H7 (cell line): ENCODE results near the gene HYOU1. TPM values are rescaled to one million over a fixed set of nuclear protein-coding genes. Genes with fewer than 3 reads are reported as not detected.
"Not testable (repeated sequence)": the region's sequence is repeated elsewhere in the genome, so short reads cannot be mapped to it uniquely, and the experiment has no call there.

Experiments used
- DNase-seq: peaks from one replicate; pipeline ENCODE4 v3.0.0; 2012
- H3K27me3 ChIP-seq: 2 replicates; pipeline ENCODE4 v1.6.0; 2011; ENCODE audit warnings: mild to moderate bottlenecking, low read length; ENCODE audit not compliant: control insufficient read depth, insufficient read depth
- H3K36me3 ChIP-seq: replicated peaks from 2 replicates; pipeline ENCODE4 v1.5.1; 2011; ENCODE audit warnings: low read length; ENCODE audit not compliant: control insufficient read depth, insufficient read depth
- H3K4me3 ChIP-seq: 2 replicates; pipeline ENCODE4 v1.5.1; 2011; ENCODE audit warnings: low read depth, mild to moderate bottlenecking, control low read depth, low read length, moderate library complexity; ENCODE audit not compliant: insufficient read depth
- total RNA-seq: library from RNA; depleted of rRNA; stranded (reverse); fragments of >200 nt; shearing (Covaris generic); gene quantifications from 2 replicates; pipeline ENCODE4 v1.2.3, GENCODE V29; 2014

The HYOU1 gene
- total RNA-seq, 1 experiment from 2014 or later = 200 TPM

- Histone ChIP-seq H3K36me3 (peaks cover 37% of the 10 kb centered on the region), H3K4me3 (no peak overlapping the region), H3K27me3 (no peaks in the 10 kb centered on the region)
- peak; percentile 78 for DNase-seq
Measured at GRCh38 chr11:119044708-119045107, 12.3 kb downstream of the HYOU1 start.

DNA sequence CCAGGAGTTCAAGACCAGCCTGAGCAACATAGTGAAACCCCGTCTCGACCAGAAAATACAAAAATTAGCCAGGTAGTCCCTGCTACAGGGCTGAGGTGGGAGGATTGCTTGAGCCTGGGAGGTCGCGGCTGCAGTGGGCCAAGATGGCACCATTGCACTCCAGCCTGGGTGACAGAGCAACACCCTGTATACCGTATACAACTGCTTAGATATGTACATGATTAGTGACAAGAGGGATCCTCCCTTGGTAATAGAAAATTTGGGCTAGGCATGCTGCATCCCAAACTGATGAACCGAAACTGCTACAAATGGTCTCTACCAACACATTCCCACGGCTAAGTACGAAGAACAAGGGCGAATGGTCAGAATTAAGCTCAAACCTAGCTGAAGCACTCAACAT lies 14.1 kb downstream of the HYOU1 start:
- H3K36me3 ChIP-seq = peaks cover 21% of the 10 kb centered on the region
- no peak for DNase-seq
- H3K4me3 ChIP-seq = no peak overlapping the region
- H3K27me3 ChIP-seq = no peaks in the 10 kb centered on the region

- no peaks in the 10 kb centered on the region for H3K27me3 ChIP-seq
- H3K36me3 ChIP-seq = peaks cover 14% of the 10 kb centered on the region
- no peak for DNase-seq
- H3K4me3 ChIP-seq = no peak overlapping the region
Measured at GRCh38 chr11:119041821-119042514, 15.0 kb downstream of the HYOU1 start.

DNA sequence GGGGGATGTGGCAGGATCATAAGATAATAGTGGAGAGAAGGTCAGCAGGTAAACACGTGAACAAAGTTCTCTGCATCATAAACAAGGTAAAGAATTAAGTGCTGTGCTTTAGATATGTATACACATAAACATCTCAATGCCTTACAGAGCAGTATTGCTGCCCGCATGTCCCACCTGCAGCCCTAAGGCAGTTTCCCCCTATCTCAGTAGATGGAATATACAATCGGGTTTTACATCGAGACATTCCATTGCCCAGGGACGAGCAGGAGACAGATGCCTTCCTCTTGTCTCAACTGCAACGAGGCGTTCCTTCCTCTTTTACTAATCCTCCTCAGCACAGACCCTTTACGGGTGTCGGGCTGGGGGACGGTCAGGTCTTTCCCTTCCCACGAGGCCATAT lies 17.5 kb downstream of the HYOU1 start:
- not testable (repeated sequence) for H3K36me3 ChIP-seq

GRCh38 chr11:119038884-119039283 lies 18.1 kb downstream of the HYOU1 start:
- Histone ChIP-seq H3K27me3 (no peaks in the 10 kb centered on the region), H3K4me3 (no peak overlapping the region)

More for the DNA sequence above, 17.5 kb downstream of the HYOU1 start:
- H3K27me3 ChIP-seq, H3K4me3 ChIP-seq, DNase-seq: not testable (repeated sequence)

GRCh38 chr11:119034813-119035212 lies 22.2 kb downstream of the HYOU1 start:
- no peak overlapping the region for H3K4me3 ChIP-seq
- H3K36me3 ChIP-seq = no peaks in the 10 kb centered on the region
- DNase-seq = no peak
- H3K27me3 ChIP-seq = no peaks in the 10 kb centered on the region

More at GRCh38 chr11:119038884-119039283, 18.1 kb downstream of the HYOU1 start:
- H3K36me3 ChIP-seq = no peaks in the 10 kb centered on the region
- DNase-seq = no peak

DNA sequence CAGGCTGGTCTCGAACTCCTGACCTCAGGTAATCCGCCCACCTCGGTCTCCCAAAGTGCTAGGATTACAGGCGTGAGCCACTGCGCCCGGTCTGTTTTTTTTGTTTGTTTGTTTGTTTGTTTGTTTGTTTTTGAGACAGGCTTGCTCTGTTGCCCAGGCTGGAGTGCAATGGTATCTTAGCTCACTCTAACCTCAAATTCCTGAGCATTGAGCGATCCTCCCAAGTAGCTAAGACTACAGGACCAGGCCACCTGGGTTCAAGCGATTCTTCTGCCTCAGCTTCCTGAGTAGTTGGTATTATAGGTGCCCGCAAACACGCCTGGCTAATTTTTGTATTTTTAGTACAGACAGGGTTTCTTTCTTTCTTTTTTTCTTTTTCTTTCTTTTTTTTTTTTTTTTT lies 23.6 kb downstream of the HYOU1 start:
- not testable (repeated sequence) for DNase-seq, H3K36me3 ChIP-seq, H3K4me3 ChIP-seq, H3K27me3 ChIP-seq

DNA sequence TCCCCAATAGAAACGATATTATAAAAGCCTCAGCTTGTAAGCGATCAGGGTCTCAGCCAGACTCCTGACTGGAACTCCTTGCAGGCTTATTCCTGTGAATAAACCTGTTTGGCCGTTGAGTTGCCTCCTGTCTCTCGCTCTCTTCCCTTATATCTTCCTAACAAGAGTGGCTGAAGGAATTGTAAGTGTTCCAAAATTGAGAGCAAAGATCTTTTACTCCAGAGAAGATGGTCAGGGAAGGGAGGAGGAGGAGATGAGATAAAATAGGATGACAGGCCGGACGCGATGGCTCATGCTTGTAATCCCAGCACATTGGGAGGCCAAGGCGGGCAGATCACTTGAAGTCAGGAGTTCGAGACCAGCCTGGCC lies 25.1 kb downstream of the HYOU1 start:
- DNase-seq = no peak
- Histone ChIP-seq H3K4me3 (no peak overlapping the region), H3K36me3 (peaks cover 22% of the 10 kb centered on the region), H3K27me3 (no peaks in the 10 kb centered on the region)

DNA sequence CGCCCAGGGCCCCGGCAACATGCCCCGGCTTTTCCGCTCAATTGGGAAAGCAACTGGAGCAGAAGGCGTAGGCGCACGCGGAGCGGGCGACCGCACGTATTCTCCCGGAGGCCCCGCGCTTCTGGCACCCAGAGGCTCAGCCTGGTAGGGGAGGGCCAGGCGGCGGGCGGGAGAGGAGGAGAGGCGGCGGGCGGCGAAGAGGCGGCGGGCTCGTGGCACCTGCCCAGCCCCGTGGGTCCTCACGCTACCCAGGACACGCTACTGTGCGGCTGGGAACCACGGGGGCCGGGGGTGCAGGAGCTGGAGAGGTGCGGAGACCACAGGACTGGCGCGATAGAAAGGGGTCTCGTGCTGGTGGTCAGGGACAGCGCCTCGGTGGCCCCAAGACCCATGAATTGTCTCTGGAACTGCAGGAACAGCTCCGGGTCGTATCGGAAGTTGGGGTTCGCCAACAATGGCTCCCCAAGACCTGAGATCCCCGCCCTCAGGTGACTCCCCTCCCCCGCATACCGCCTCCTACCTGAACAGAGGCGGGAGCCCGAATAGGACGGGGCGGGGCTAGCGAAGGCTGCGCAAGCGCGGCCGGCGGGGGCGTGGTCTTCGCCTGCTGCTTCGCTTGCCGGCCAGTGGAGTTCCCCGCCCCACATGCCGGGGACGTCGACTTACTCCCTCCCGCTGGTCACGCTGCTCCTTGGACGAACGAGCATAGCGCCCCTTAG lies 26.5 kb downstream of the HYOU1 start, which contains the start of gene SLC37A4:
TSS of gene SLC37A4 (minus strand) at position 549 of the 719 bp plus-strand sequence.
- Histone ChIP-seq H3K27me3 (no peaks in the 10 kb centered on the region), H3K36me3 (peaks cover 31% of the 10 kb centered on the region), H3K4me3 (peak within 1 kb of the TSS; percentile 96)
- peak; percentile 99 for DNase-seq

DNA sequence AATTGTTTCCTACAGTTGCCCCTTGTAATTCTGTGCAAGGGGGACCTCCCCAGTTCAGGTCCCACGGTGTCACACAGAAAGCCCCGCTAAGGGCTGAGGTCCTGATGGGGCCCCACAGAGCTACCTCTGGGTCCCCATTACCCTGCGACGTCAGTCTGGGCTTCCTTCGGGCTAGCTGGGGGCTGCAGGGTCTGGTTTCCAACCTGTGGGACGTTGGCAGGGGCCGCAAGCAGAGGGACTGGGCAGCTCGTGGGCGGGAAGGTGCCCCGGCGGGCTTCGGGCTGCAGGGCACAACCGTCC lies 27.0 kb downstream of the HYOU1 start:
- peak overlapping the region; percentile 96 for H3K4me3 ChIP-seq
- DNase-seq = no peak
- H3K27me3 ChIP-seq = no peaks in the 10 kb centered on the region

GRCh38 chr11:119029340-119030028 lies 27.5 kb downstream of the HYOU1 start:
- no peaks in the 10 kb centered on the region for H3K27me3 ChIP-seq
- peaks cover 39% of the 10 kb centered on the region for H3K36me3 ChIP-seq
- DNase-seq = peak; percentile 52
- H3K4me3 ChIP-seq = peak overlapping the region; percentile 96

More for the DNA sequence above, 27.0 kb downstream of the HYOU1 start:
- H3K36me3 ChIP-seq = peaks cover 35% of the 10 kb centered on the region

DNA sequence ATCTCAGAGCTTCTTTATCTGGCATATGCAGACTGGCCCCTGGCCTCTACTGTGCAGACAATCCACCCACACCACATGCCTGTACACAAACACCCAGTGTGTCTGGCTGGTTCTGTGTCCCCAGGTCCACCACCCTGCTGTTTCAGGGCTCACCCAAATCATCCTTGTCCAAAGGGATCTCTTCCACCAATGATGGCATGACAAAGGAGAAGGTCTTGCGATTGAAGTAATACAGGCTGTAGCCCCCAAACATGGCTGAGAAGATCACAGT lies 28.0 kb downstream of the HYOU1 start:
- Histone ChIP-seq H3K36me3 (peaks cover 41% of the 10 kb centered on the region), H3K27me3 (no peaks in the 10 kb centered on the region), H3K4me3 (peak overlapping the region; percentile 96; the same call in 1 of the 2 replicates)
- DNase-seq = no peak

GRCh38 chr11:119028346-119029068 lies 28.5 kb downstream of the HYOU1 start:
- peaks cover 46% of the 10 kb centered on the region for H3K36me3 ChIP-seq
- no peak overlapping the region; the same call in 1 of the 2 replicates for H3K4me3 ChIP-seq
- peak; percentile 17 for DNase-seq
- no peaks in the 10 kb centered on the region for H3K27me3 ChIP-seq

GRCh38 chr11:119027561-119028345 lies 29.3 kb downstream of the HYOU1 start:
- peaks cover 52% of the 10 kb centered on the region for H3K36me3 ChIP-seq
- H3K27me3 ChIP-seq = no peaks in the 10 kb centered on the region
- no peak overlapping the region for H3K4me3 ChIP-seq
- DNase-seq = no peak
